22Rv1 (cell line): ENCODE results near the gene LEPR.

Experiments used
- ZFX ChIP-seq: fragments of 450-650 bp; IDR thresholded peaks from 2 replicates; pipeline ENCODE4 v1.6.1; 2017; ENCODE audit warnings: antibody characterized with exemption, borderline replicate concordance
- TF ChIP-seq, protein P1 (sequence below): fragments of 450-650 bp; IDR thresholded peaks from 2 replicates; pipeline ENCODE4 v1.5.1; 2017; ENCODE audit warnings: mild to moderate bottlenecking

DNA sequence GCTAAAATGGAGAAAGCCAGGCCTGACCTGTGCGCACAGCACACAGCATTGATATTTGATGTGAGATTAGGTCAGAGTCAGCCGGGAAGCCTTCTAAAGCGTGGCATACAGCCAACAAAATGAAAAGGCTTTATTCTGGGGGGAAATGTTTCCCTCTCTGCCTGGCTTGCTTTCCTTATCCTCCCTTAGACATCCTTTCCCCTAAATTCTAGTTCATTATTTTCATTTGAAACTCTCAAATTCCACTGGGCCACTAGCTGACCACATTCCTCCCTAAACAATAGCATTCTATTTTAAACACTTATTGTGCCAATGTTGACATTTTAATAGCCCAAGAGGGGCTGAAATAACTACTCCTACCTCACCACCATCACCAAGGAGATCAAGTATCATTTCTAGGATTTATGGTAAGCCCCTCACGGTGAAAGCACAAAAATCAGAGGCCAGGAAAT, 49.4 kb downstream of the LEPR start:
- TF ChIP-seq, protein P1, sequence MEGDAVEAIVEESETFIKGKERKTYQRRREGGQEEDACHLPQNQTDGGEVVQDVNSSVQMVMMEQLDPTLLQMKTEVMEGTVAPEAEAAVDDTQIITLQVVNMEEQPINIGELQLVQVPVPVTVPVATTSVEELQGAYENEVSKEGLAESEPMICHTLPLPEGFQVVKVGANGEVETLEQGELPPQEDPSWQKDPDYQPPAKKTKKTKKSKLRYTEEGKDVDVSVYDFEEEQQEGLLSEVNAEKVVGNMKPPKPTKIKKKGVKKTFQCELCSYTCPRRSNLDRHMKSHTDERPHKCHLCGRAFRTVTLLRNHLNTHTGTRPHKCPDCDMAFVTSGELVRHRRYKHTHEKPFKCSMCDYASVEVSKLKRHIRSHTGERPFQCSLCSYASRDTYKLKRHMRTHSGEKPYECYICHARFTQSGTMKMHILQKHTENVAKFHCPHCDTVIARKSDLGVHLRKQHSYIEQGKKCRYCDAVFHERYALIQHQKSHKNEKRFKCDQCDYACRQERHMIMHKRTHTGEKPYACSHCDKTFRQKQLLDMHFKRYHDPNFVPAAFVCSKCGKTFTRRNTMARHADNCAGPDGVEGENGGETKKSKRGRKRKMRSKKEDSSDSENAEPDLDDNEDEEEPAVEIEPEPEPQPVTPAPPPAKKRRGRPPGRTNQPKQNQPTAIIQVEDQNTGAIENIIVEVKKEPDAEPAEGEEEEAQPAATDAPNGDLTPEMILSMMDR: no peak
- no peak for TF ChIP-seq ZFX
